Breast epithelium (tissue), 4 donors: ENCODE results near the gene ANKRD2. TPM values are rescaled to one million over a fixed set of nuclear protein-coding genes. Genes with fewer than 3 reads are reported as not detected.

Experiments
- DNase-seq, 2 donors: peaks; one replicate each; pipeline ENCODE4 v3.0.0-alpha.2; 2019; ENCODE audit warnings: low spot score in 2 of 2
- H3K27ac ChIP-seq, 2 donors: fragments of 200-600 bp; sonication (generic) in 1 of 2; one replicate each; pipeline ENCODE4 v1.5.1; 2016 to 2019; ENCODE audit warnings: mild to moderate bottlenecking in 1 of 2
- H3K27me3 ChIP-seq, 2 donors: fragments of 200-600 bp; sonication (generic) in 1 of 2; one replicate each; pipeline versions ENCODE4 v1.5.1 to v1.6.0; 2017 to 2019; ENCODE audit warnings: control low read depth in 1 of 2, mild to moderate bottlenecking in 1 of 2
- H3K36me3 ChIP-seq: fragments of 200-600 bp; one replicate; pipeline ENCODE4 v1.5.1; 2019
- H3K4me1 ChIP-seq, 2 donors: fragments of 200-600 bp; sonication (generic); one replicate each; pipeline ENCODE4 v1.5.1; 2016 to 2019; ENCODE audit warnings: control low read depth in 1 of 2
- H3K4me3 ChIP-seq, 3 donors: fragments of 200-600 bp; sonication (generic); 1 replicate in 2 of 3; 2 replicates in 1 of 3; pipeline ENCODE4 v1.5.1; 2016 to 2019; ENCODE audit warnings: mild to moderate bottlenecking in 3 of 3, moderate library complexity in 2 of 3
- H3K9me3 ChIP-seq, 2 donors: fragments of 200-600 bp; sonication (generic) in 1 of 2; one replicate each; pipeline ENCODE4 v1.5.1; 2016 to 2019; ENCODE audit warnings: control low read depth in 1 of 2
- POLR2A ChIP-seq: fragments of 450-650 bp; IDR thresholded peaks from one replicate; pipeline ENCODE4 v1.6.1; 2016; ENCODE audit warnings: antibody characterized with exemption, mild to moderate bottlenecking, moderate library complexity
- POLR2AphosphoS5 ChIP-seq, 3 donors: sonication (generic); formaldehyde crosslinking; IDR thresholded peaks; one replicate each; pipeline ENCODE4 v1.6.1; 2017; ENCODE audit warnings: antibody characterized with exemption in 3 of 3
- intact Hi-C: fragments of 100-400 bp; cut with DNase I; formaldehyde crosslinking; loops from one replicate; pipeline ENCODE4 v1.15.1; 2023; ENCODE audit warnings: low total_unique reads
- total RNA-seq, 3 donors: library from RNA; depleted of rRNA; stranded (reverse); fragments of >200 nt; gene quantifications; one replicate each; pipeline ENCODE4 v1.1.0, GENCODE V29; 2016
- TF ChIP-seq, protein P1 (sequence below), 3 donors: fragments of 450-650 bp; IDR thresholded peaks; one replicate each; pipeline ENCODE4 v1.5.1; 2016 to 2017; ENCODE audit warnings: antibody characterized with exemption in 3 of 3, mild to moderate bottlenecking in 3 of 3, moderate library complexity in 3 of 3

The ANKRD2 gene
- total RNA-seq, 3 donors from 2014 or later: not detected

DNA sequence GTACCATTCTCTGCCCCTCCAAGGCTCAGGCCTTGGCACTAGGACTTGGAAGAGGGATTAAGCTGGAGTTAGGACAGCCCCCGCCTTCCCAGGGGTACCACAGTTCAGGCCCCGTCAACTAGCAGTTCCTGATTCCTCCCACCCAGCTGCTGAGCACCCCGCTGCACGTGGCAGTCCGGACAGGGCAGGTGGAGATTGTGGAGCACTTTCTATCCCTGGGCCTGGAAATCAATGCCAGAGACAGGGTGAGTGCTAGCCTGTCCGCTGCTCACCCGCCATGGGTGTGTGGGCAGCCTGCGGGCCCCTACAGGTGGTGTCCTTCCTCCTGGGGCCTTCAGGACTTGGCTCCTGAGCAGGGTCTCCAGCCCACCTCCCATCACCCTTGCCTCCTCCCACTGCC lies 9.6 kb downstream of the ANKRD2 start:
- intact Hi-C loops: no loop called here

DNA sequence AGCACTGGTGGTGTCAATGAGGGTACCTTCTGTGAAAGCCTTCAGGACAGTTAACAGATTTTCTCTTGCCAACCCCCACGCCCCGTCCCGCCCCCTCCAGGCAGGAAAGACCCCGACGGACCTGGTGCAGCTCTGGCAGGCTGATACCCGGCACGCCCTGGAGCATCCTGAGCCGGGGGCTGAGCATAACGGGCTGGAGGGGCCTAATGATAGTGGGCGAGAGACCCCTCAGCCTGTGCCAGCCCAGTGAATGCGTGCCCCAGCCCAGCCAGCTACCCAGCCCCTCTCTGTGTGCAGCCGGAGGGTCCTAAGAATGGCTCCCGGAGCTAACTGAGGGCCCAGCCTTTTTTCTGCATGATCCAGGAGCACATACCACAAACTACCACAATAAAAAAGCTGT lies 10.9 kb downstream of the ANKRD2 start:
- no peak for DNase-seq
- intact Hi-C loops: no loop called here

More for the DNA sequence above, 9.6 kb downstream of the ANKRD2 start:
- TF ChIP-seq POLR2AphosphoS5 (IDR thresholded peaks at IDR 0.05) (no peak), POLR2A (no peak)
- TF ChIP-seq, protein P1, sequence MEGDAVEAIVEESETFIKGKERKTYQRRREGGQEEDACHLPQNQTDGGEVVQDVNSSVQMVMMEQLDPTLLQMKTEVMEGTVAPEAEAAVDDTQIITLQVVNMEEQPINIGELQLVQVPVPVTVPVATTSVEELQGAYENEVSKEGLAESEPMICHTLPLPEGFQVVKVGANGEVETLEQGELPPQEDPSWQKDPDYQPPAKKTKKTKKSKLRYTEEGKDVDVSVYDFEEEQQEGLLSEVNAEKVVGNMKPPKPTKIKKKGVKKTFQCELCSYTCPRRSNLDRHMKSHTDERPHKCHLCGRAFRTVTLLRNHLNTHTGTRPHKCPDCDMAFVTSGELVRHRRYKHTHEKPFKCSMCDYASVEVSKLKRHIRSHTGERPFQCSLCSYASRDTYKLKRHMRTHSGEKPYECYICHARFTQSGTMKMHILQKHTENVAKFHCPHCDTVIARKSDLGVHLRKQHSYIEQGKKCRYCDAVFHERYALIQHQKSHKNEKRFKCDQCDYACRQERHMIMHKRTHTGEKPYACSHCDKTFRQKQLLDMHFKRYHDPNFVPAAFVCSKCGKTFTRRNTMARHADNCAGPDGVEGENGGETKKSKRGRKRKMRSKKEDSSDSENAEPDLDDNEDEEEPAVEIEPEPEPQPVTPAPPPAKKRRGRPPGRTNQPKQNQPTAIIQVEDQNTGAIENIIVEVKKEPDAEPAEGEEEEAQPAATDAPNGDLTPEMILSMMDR (IDR thresholded peaks at IDR 0.05): no peak
- no peaks in the 10 kb centered on the region for H3K4me1 ChIP-seq
- H3K36me3 ChIP-seq: no peaks in the 10 kb centered on the region
- no peaks in the 10 kb centered on the region for H3K27me3 ChIP-seq
- H3K27ac ChIP-seq: no peak overlapping the region
- no peaks in the 10 kb centered on the region for H3K9me3 ChIP-seq
- H3K4me3 ChIP-seq: no peak overlapping the region
- no peak for DNase-seq

DNA sequence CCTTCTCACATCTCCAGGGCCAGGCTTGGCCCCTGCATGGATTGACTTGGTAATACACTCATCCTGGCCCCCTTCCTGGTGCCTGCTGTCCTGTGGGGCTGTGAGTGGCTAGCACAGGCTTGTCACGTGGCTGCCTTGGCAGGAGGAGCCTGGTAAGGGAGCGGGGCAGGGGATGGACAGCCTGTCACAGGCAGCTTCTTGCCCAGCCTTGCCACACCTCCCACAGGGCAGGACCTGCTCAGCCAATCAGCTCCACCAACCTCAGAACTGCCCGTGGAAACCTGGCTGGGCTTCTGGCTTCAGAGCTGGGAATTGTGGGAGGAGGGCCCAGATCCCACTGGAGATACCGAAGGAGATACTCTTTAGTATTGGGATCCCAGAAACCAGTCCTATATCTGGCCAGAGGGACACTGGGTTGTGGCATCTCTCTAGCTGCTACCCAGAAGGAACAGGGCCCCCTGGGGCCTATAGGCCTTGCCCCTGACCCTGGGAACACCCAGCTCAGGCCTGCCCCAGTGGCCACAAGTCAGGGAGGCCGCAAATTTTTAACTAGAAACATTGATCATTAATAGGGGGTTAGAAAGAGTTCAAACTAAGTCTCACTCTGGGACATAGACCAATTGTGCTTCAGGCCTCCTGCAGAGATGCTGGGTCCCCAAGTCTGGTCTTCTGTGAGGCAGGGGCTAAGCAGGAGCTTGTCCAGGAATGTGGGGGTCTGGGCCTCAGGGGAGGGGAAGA lies 11.7 kb downstream of the ANKRD2 start, which contains the start of gene HOGA1:
HOGA1 (plus strand) TSS at position 330 of the 738 bp plus-strand sequence; CDS start at position 645, 315 bp downstream.
- intact Hi-C loops: no loop called here
- no peak within 1 kb of the TSS for H3K4me3 ChIP-seq
- H3K4me1 ChIP-seq: no peaks in the 10 kb centered on the region
- DNase-seq: peak in 1 of 2 donors; percentile 49
- TF ChIP-seq POLR2AphosphoS5 (IDR thresholded peaks at IDR 0.05) (no peak), POLR2A (no peak)
- TF ChIP-seq, protein P1 (IDR thresholded peaks at IDR 0.05): no peak
- H3K27me3 ChIP-seq: no peaks in the 10 kb centered on the region
- H3K9me3 ChIP-seq: no peaks in the 10 kb centered on the region
- no peak within 1 kb of the TSS for H3K27ac ChIP-seq
- no peaks in the 10 kb centered on the region for H3K36me3 ChIP-seq

More for the DNA sequence above, 10.9 kb downstream of the ANKRD2 start:
- TF ChIP-seq POLR2A: no peak
- TF ChIP-seq, protein P1 (IDR thresholded peaks at IDR 0.05): no peak
- TF ChIP-seq POLR2AphosphoS5 (IDR thresholded peaks at IDR 0.05): no peak
- Histone ChIP-seq H3K27me3 (no peaks in the 10 kb centered on the region), H3K36me3 (no peaks in the 10 kb centered on the region), H3K4me1 (no peaks in the 10 kb centered on the region), H3K27ac (no peak overlapping the region), H3K9me3 (no peaks in the 10 kb centered on the region), H3K4me3 (no peak overlapping the region)

DNA sequence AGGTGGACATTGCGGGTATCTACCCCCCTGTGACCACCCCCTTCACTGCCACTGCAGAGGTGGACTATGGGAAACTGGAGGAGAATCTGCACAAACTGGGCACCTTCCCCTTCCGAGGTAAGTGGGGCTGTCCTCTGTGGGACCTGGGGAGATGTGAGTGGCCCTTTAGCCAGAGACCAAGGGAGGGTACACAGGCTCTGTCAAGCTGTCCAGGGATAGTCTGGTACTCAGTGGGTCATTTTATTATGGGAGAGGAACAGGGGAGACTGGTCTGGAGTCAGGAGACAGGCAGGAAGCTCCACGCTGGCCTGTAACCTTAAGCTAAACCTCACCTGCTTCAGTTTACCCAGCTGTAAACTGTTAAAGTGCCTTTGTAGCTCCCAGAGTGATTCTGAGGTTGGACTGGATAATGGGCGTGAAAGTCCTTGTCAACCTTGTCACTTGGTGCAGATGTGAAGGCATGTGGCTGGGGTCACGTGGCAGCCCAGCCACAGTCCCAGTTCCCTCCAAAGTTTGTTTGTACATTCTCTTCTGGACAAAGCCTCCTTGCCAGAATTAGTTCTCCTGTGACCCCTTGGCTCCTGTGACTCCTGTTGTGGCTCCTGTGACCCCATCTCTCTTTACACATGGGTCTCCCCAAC lies 12.3 kb downstream of the ANKRD2 start:
- Histone ChIP-seq H3K4me3 (no peak overlapping the region), H3K4me1 (no peaks in the 10 kb centered on the region), H3K36me3 (no peaks in the 10 kb centered on the region), H3K9me3 (no peaks in the 10 kb centered on the region), H3K27me3 (no peaks in the 10 kb centered on the region), H3K27ac (no peak overlapping the region)
- TF ChIP-seq POLR2AphosphoS5 (IDR thresholded peaks at IDR 0.05): no peak
- TF ChIP-seq, protein P1 (IDR thresholded peaks at IDR 0.05): no peak
- DNase-seq: no peak
- intact Hi-C loops: no loop called here

DNA sequence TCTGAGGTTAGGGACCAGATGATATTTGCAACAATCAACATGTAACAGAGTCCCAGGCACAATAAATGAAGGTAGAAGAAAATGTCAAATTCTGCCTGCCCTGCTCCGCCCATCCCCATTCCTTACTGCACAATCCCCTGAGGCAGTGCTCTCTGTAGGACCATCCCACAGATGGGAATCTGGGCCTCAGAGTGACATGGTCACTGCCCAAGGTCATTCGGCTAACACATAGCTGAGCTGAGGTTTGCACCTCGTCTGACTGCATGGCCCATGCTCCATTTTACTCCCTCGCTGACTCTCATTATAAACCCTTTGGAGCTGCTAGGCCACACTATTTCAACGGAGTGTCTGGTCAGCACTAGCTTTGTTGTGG lies 12.8 kb downstream of the ANKRD2 start:
- H3K9me3 ChIP-seq: no peaks in the 10 kb centered on the region
- intact Hi-C loops: no loop called here
- DNase-seq: no peak
- TF ChIP-seq POLR2A (no peak), POLR2AphosphoS5 (IDR thresholded peaks at IDR 0.05) (no peak)
- TF ChIP-seq, protein P1 (IDR thresholded peaks at IDR 0.05): no peak
- H3K27ac ChIP-seq: no peak overlapping the region
- H3K27me3 ChIP-seq: no peaks in the 10 kb centered on the region
- H3K36me3 ChIP-seq: no peaks in the 10 kb centered on the region
- H3K4me3 ChIP-seq: no peak overlapping the region
- no peaks in the 10 kb centered on the region for H3K4me1 ChIP-seq
